Fibroblast of mammary gland (primary cell): ENCODE measurements around the gene MAP4K3.
A peak's percentile ranks its signal among the peaks of the same experiment; 100 is the strongest.

Experiments used
- DNase-seq: peaks from one replicate; pipeline ENCODE4 v3.0.0-alpha.2; 2010; ENCODE audit warnings: low read depth
- H3K4me3 ChIP-seq: 2 replicates; pipeline ENCODE4 v1.5.1; 2011; ENCODE audit warnings: low read depth, mild to moderate bottlenecking, low read length, moderate library complexity; ENCODE audit not compliant: control insufficient read depth
- CTCF ChIP-seq: conservative IDR thresholded peaks from 2 replicates; pipeline ENCODE4 v1.5.1; 2011; ENCODE audit warnings: low read depth, low read length, inconsistent platforms; ENCODE audit not compliant: control insufficient read depth, insufficient read depth

MAP4K3 gene

GRCh38 chr2:39217192-39217550 lies 219.9 kb downstream of the MAP4K3 start:
- no peak for TF ChIP-seq CTCF
- no peak overlapping the region for H3K4me3 ChIP-seq
- DNase-seq, result no peak

- no peak for TF ChIP-seq CTCF
- H3K4me3 ChIP-seq, result no peak overlapping the region
- no peak for DNase-seq
These were observed 220.5 kb downstream of the MAP4K3 start for GRCh38 chr2:39216346-39217191.

GRCh38 chr2:39215545-39215944 lies 221.5 kb downstream of the MAP4K3 start:
- no peak for TF ChIP-seq CTCF
- peak; percentile 4 for DNase-seq
- no peak overlapping the region for H3K4me3 ChIP-seq

- no peak for TF ChIP-seq CTCF
- no peak for DNase-seq
- H3K4me3 ChIP-seq, result no peak overlapping the region
These were observed 224.1 kb downstream of the MAP4K3 start for GRCh38 chr2:39213015-39213414.

GRCh38 chr2:39210846-39211245 lies 226.2 kb downstream of the MAP4K3 start:
- no peak for TF ChIP-seq CTCF
- no peak overlapping the region for H3K4me3 ChIP-seq
- DNase-seq, result no peak

GRCh38 chr2:39203382-39203781 lies 233.7 kb downstream of the MAP4K3 start:
- no peak for TF ChIP-seq CTCF
- no peak overlapping the region for H3K4me3 ChIP-seq

More at GRCh38 chr2:39203382-39203781, 233.7 kb downstream of the MAP4K3 start:
- no peak for DNase-seq
